ENCODE data around the gene TCF4. TPM values are rescaled to one million over a fixed set of nuclear protein-coding genes. Genes with fewer than 3 reads are reported as not detected.

The TCF4 gene
- total RNA-seq, 6 donors from 2014 or later, result 70.6 to 115 (median 92.4) TPM

GRCh38 chr18:55173291-55173690 is 414.7 kb downstream of the TCF4 start:
- Histone ChIP-seq H3K36me3 (no peaks in the 10 kb centered on the region), H3K4me1 (no peaks in the 10 kb centered on the region), H3K27me3 (no peaks in the 10 kb centered on the region), H3K27ac (no peak overlapping the region), H3K4me3 (no peak overlapping the region), H3K9me3 (no peaks in the 10 kb centered on the region)
- DNase-seq (no peak), ATAC-seq (ENCODE audit: low FRiP score in 2 of 2) (no peak)
- TF ChIP-seq POLR2AphosphoS5 (IDR thresholded peaks at IDR 0.05), result no peak
- TF ChIP-seq CTCF (IDR thresholded peaks at IDR 0.05), result no peak
- no peak for TF ChIP-seq POLR2A (IDR thresholded peaks at IDR 0.05)
- no peak for TF ChIP-seq EP300 (IDR thresholded peaks at IDR 0.05)
- WGBS, 2 donors, result 89 to 96% methylated on average over 2 of the region's 2 CpGs

Small RNAs within 50 kb of the gene (small RNA-seq; reads per million reads assigned to genes)
- 0.49 to 3.3 (median 1.2) reads per million in 4 donors for gene MIR4529

Measured in upper lobe of left lung (tissue), 6 donors.